Lung (tissue), 12 donors: ENCODE measurements around the gene CDH23. TPM values are rescaled to one million over a fixed set of nuclear protein-coding genes. Genes with fewer than 3 reads are reported as not detected.

ENCODE experiments used
- ATAC-seq: fragments of 200-7000 bp; cut with Tn5 transposase; one replicate; pipeline ENCODE4 v1.9.1; 2020; ENCODE audit warnings: moderate number of reproducible peaks; ENCODE audit not compliant: insufficient read depth, low FRiP score
- DNase-seq, 3 donors: peaks; one replicate each; pipeline ENCODE4 v3.0.0-alpha.2; 2013 to 2017
- H3K27ac ChIP-seq, 2 donors: one replicate each; pipeline ENCODE4 v1.5.1; 2013; ENCODE audit warnings: mild to moderate bottlenecking in 2 of 2, moderate library complexity in 2 of 2, control low read depth in 1 of 2, inconsistent platforms in 1 of 2, low read depth in 1 of 2, low read length in 1 of 2
- H3K27me3 ChIP-seq, 3 donors: one replicate each; pipeline ENCODE4 v1.5.1; 2013; ENCODE audit warnings: low read length in 2 of 3; ENCODE audit not compliant: control insufficient read depth in 3 of 3, insufficient read depth in 3 of 3
- H3K36me3 ChIP-seq, 4 donors: one replicate each; pipeline ENCODE4 v1.5.1; 2013; ENCODE audit warnings: low read length in 4 of 4, mild to moderate bottlenecking in 1 of 4, moderate library complexity in 1 of 4; ENCODE audit not compliant: control insufficient read depth in 4 of 4, insufficient read depth in 4 of 4
- H3K4me1 ChIP-seq, 5 donors: one replicate each; pipeline ENCODE4 v1.5.1; 2013; ENCODE audit warnings: low read length in 5 of 5, mild to moderate bottlenecking in 2 of 5, moderate library complexity in 1 of 5; ENCODE audit not compliant: control insufficient read depth in 5 of 5, insufficient read depth in 5 of 5
- H3K4me3 ChIP-seq: one replicate; pipeline ENCODE4 v1.5.1; 2013; ENCODE audit warnings: mild to moderate bottlenecking, control low read depth, moderate library complexity
- H3K9ac ChIP-seq, 2 donors: one replicate each; pipeline ENCODE4 v1.5.1; 2013; ENCODE audit warnings: low read length in 2 of 2, control low read depth in 1 of 2; ENCODE audit not compliant: insufficient read depth in 1 of 2
- H3K9me3 ChIP-seq, 4 donors: one replicate each; pipeline ENCODE4 v1.5.1; 2013; ENCODE audit warnings: low read length in 3 of 4, mild to moderate bottlenecking in 1 of 4, moderate library complexity in 1 of 4; ENCODE audit not compliant: control insufficient read depth in 4 of 4, insufficient read depth in 3 of 4
- WGBS, 2 donors: extraction: QIAGEN DNeasy Blood & Tissue Kit; methylation state at CpG; one replicate each; pipeline ENCODE4 v1.1.7; 2013; 5-methylcytosine and 5-hydroxymethylcytosine counted together
- polyA plus RNA-seq, 2 donors: library from polyadenylated mRNA; stranded (reverse); fragments of 200-250 nt; gene quantifications; one replicate each; pipeline ENCODE4 v1.2.1, GENCODE V29; 2013
- total RNA-seq, 2 donors: library from RNA; depleted of rRNA in 1 of 2; stranded (reverse); fragments of >200 nt in 1 of 2; gene quantifications; one replicate each; pipeline ENCODE4 v1.2.1, GENCODE V29; 2014 to 2021
- TF ChIP-seq, protein P1 (sequence below): IDR thresholded peaks from 2 replicates; pipeline ENCODE4 v1.5.1; 2012; ENCODE audit warnings: mild to moderate bottlenecking; ENCODE audit errors: control extremely low read depth, extremely low read depth
- donor health status: control.
- donor health status: control.
- donor health status: Bipolar disorder and iron deficiency.
- donor health status: healthy.
- donor health status: DM: yes; HTN: yes; CAD: no.

CDH23 gene
- total and polyA plus RNA-seq, 4 donors = 4.5 to 29.5 (median 6.0) TPM

DNA sequence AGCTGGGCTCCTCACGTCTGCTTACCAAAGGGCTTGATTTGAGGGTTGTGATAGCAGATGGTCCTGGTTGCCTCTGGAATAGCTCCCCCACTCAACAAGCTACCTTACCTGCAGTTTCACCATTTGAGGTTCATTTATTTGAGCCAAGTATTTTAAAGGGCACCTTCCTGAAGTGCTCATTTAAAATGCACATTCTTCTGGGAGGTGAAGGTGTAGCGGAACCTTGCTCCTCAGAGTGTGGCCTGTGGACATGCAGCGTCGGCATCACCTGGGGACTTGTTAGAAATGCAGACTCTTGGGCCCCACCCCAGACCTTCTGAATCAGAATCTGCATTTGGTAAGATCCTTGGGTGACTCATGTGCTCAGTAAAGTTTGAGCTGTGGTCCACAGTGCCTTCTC, 2.3 kb downstream of the CDH23 start:
- Histone ChIP-seq H3K4me1 (peaks cover 0 to 12% (median 6%) of the 10 kb centered on the region in 5 donors), H3K36me3 (no peaks in the 10 kb centered on the region), H3K9me3 (no peaks in the 10 kb centered on the region), H3K9ac (no peak overlapping the region), H3K27ac (no peak overlapping the region), H3K4me3 (no peak overlapping the region), H3K27me3 (peaks cover 0 to 37% (median 19%) of the 10 kb centered on the region in 3 donors)
- no peak for ATAC-seq
- TF ChIP-seq, protein P1, sequence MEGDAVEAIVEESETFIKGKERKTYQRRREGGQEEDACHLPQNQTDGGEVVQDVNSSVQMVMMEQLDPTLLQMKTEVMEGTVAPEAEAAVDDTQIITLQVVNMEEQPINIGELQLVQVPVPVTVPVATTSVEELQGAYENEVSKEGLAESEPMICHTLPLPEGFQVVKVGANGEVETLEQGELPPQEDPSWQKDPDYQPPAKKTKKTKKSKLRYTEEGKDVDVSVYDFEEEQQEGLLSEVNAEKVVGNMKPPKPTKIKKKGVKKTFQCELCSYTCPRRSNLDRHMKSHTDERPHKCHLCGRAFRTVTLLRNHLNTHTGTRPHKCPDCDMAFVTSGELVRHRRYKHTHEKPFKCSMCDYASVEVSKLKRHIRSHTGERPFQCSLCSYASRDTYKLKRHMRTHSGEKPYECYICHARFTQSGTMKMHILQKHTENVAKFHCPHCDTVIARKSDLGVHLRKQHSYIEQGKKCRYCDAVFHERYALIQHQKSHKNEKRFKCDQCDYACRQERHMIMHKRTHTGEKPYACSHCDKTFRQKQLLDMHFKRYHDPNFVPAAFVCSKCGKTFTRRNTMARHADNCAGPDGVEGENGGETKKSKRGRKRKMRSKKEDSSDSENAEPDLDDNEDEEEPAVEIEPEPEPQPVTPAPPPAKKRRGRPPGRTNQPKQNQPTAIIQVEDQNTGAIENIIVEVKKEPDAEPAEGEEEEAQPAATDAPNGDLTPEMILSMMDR = no peak
- DNase-seq = no peak
- WGBS, 2 donors = 75% methylated on average over 4 of the region's 4 CpGs

DNA sequence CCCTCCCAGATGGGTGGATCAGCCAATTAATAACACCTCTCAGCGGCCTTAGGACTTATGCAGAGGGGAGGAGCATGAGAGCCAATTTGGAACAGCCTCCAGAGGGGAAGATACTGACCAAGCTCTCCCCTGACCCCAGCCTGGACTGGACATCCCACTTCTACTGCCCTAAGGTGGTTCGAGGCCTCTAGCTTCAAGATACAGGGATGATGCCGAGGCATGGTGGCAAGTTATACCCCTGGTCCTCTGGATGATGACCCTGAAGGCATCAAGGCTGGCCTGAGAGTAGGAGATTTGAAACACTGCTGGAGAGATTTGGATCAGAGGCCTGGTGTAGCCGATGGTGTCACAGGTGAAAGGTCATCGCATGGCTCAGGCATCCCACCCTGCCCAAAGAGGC, 3.2 kb downstream of the CDH23 start:
- Histone ChIP-seq H3K36me3 (no peaks in the 10 kb centered on the region), H3K9ac (no peak overlapping the region), H3K9me3 (no peaks in the 10 kb centered on the region), H3K27ac (no peak overlapping the region), H3K27me3 (peaks cover 0 to 37% (median 19%) of the 10 kb centered on the region in 3 donors), H3K4me3 (no peak overlapping the region), H3K4me1 (peaks cover 0 to 12% (median 6%) of the 10 kb centered on the region in 5 donors)
- DNase-seq (no peak), ATAC-seq (no peak)
- TF ChIP-seq, protein P1 = no peak
- WGBS, 2 donors = 86 to 87% methylated on average over 5 of the region's 5 CpGs

DNA sequence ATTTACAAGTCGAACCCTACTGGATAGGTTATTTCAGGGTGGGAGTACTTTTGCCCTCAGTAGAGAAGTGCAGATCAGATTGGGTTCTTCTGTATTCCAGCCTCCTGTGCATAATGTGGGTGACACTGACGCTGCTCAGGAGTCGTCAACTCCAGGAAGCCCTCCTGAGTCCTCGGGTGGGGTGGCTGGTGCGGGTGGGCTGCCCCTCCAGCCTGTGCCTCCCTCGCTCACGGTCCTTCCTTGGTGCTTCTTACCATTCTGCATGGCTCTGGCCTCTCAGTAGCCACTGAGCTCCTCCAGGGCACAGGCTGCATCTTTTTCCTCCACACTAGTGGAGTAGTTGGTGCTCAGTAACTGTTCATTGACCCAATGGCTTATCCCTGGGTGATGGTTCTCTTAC, 4.3 kb downstream of the CDH23 start:
- no peak for DNase-seq

More for the DNA sequence above, 4.3 kb downstream of the CDH23 start:
- Histone ChIP-seq H3K9me3 (no peaks in the 10 kb centered on the region), H3K4me3 (no peak overlapping the region), H3K9ac (no peak overlapping the region), H3K4me1 (peaks cover 0 to 12% (median 6%) of the 10 kb centered on the region in 5 donors), H3K27ac (no peak overlapping the region), H3K27me3 (peaks cover 0 to 31% (median 19%) of the 10 kb centered on the region in 3 donors), H3K36me3 (no peaks in the 10 kb centered on the region)
- WGBS, 2 donors = 89 to 90% methylated on average over 7 of the region's 7 CpGs
- ATAC-seq = no peak
- TF ChIP-seq, protein P1 = no peak
